ENCODE data around the gene ROM1.
"Not testable (repeated sequence)": the region's sequence is repeated elsewhere in the genome, so short reads cannot be mapped to it uniquely, and the experiment has no call there.

Gene ROM1

DNA sequence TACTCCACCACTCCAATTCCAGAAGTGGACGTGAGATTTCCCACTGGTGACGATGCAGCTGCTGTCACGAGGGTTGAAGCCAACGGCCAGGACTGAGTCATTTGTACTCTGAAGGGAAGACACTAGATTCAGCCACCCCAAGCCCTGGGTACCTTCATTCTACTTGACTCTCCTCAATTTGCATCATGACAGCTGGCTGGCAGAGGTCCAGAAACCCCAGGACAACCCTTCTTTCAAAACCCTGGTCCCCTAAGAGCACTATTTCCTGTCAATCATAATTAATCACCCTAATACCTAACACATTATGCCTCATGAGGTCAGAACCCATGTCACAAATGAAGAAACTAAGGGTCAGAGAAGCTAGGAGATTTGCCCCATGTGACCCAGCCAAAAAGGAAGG lies 5.3 kb upstream of the ROM1 start:
- DNase-seq (ENCODE audit: extremely low read depth in 1 of 2, low read depth in 1 of 2) = no peak

DNA sequence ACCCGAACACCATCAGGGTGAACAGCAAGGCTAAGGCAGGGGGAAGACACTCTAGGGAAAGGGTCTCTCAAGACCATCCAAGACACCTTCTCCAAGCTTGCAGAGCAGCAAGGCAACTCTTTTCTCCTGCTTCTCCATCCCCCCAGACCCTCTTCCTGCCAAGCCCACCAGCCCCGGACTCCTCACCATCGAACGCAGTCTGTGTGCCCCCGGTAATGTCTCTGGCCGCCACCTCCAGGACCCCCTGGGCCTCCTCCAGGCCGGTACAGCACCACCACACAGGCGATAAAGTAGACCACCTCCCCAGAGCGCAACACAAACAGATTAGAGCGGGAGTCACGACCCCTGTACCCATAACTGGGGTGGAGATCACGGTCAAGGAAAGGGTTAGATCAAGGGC lies 4.3 kb upstream of the ROM1 start:
- DNase-seq (ENCODE audit: extremely low read depth in 1 of 2, low read depth in 1 of 2) = no peak

- DNase-seq (ENCODE audit: extremely low read depth in 1 of 2, low read depth in 1 of 2) = no peak
Observed at GRCh38 chr11:62610403-62610802, 2.7 kb upstream of the ROM1 start.

GRCh38 chr11:62610814-62611704 lies 2.0 kb upstream of the ROM1 start:
- DNase-seq (ENCODE audit: extremely low read depth in 1 of 2, low read depth in 1 of 2) = no peak

- DNase-seq (ENCODE audit: extremely low read depth in 1 of 2, low read depth in 1 of 2) = no peak
Observed at GRCh38 chr11:62611705-62612365, 1.2 kb upstream of the ROM1 start.

GRCh38 chr11:62613291-62613778 lies 278 bp downstream of the ROM1 start:
- DNase-seq (ENCODE audit: extremely low read depth in 1 of 2, low read depth in 1 of 2) = no peak

DNA sequence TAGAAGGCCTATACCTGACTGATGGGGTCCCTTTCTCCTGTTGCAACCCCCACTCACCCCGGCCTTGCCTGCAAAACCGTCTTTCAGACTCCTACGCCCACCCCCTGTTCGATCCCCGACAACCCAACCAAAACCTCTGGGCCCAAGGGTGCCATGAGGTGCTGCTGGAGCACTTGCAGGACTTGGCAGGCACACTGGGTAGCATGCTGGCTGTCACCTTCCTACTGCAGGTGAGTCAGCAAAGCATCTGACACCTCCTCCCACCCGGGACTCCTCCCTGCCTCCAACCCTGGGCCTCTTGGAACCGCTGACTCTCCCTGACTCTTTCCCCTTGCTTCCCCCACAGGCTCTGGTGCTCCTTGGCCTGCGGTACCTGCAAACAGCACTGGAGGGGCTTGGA lies 1.2 kb downstream of the ROM1 start:
- DNase-seq (ENCODE audit: extremely low read depth in 1 of 2, low read depth in 1 of 2) = no peak

- DNase-seq (ENCODE audit: extremely low read depth in 1 of 2, low read depth in 1 of 2) = no peak
Observed at GRCh38 chr11:62615521-62615920, 2.5 kb downstream of the ROM1 start.

GRCh38 chr11:62616957-62617356 lies 3.9 kb downstream of the ROM1 start:
- DNase-seq (ENCODE audit: extremely low read depth in 1 of 2, low read depth in 1 of 2) = not testable (repeated sequence)

- DNase-seq (ENCODE audit: extremely low read depth in 1 of 2, low read depth in 1 of 2) = no peak
Observed at GRCh38 chr11:62621027-62621566, 8.0 kb downstream of the ROM1 start.

DNA sequence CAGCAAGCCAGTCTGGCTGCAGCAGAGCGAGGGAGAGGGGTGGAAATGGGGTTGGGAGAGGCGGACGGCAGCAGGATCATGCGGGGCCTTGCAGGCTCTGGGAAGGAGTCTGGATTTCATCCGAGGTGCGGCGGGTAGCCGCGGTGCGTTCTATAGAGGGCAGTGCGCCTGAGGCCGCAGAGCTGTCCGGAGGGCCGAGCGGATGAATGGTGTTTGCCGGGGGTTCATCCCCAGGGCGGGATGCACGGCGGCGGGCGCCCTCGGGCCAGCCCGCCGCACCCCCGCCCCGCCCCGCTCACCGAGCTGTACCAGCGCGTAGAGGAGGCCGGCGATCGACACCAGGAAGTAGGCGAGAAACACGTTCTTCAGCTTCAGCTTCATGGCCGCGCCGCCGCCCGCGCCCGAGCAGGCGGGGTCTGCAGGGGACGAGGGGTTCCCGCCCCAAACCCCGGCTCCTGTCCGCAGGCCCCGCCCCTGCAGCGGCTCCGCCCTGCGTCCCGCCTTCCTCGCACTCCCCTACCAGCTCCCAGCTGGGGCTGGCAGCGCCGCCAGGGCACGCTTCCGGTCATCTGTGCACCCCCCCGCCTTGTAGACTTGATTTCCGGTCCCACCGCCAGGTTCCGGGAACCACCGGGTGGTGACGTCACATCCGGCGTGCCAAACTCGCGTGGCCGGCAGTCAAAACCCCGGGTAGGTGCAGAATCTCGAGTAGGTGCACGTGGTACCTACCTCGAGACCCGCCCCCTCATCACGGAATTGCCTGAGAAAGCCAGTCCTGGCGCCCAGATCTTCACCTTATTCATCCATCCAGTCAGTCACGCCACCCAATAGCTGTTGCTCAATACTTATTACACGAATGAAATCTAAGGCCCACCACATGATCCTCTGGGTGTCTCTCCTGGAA lies 8.8 kb downstream of the ROM1 start, which contains the start of gene B3GAT3:
TSS of gene B3GAT3 (minus strand) at position 420 of the 904 bp plus-strand sequence. CDS start at position 381, 39 bp downstream.
- DNase-seq (ENCODE audit: extremely low read depth in 1 of 2, low read depth in 1 of 2) = peak; percentile 94

- DNase-seq (ENCODE audit: extremely low read depth in 1 of 2, low read depth in 1 of 2) = no peak
Observed at GRCh38 chr11:62622476-62623089, 9.5 kb downstream of the ROM1 start.

DNA sequence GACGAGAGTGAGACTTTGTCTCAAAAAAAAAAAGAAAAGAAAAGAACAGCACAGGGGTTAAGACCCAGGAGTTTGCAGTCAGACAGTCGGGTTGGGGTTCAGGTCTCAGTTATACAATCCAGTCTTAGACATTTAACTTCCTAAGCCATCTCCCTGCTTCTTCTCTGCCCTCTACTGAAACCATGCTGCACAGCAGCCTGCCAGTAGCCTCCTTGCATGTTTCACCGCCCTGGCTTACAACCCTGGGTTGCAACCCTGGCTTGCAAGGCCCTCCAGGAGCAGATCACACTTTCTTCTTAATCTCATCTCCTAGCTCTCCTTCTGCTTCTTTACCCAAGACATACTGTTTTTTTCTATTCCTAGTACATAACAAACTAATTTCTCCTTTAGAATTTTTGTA lies 14.7 kb downstream of the ROM1 start:
- DNase-seq (ENCODE audit: extremely low read depth in 1 of 2, low read depth in 1 of 2) = no peak

GRCh38 chr11:62632492-62632891 lies 19.4 kb downstream of the ROM1 start:
- no peak for DNase-seq (ENCODE audit: extremely low read depth in 1 of 2, low read depth in 1 of 2)

DNA sequence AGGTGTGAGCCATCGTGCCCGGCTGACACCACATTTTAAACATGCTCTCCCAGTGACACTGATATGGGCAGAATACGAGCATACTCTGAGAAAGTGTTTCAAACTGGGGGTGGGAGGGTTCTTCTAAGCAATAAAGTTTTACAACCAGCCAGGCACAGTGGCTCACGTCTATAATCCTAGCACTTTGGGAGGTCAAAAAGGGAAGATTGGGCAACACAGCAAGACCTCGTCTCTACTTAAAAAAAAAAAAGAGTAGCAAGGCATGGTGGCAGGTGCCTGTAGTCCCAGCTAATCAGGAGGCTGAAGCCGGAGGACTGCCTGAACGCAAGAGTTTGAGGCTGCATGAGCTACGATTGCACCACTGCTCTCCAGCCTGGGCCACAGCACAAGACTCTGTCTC lies 31.2 kb downstream of the ROM1 start:
- DNase-seq (ENCODE audit: extremely low read depth in 1 of 2, low read depth in 1 of 2) = no peak

DNA sequence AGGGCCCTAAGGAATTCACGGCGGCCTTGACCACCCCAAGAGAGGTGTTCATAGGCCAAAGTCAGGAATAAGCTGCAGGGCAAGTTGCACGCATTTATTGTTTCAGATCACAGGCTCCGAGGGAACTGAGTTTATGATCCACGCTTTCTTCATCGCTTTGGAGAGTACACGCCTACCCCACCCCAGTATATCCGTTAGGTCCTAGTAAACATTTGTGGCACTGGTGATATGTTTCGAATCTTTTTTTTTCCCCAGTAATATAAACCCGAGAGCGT lies 32.6 kb downstream of the ROM1 start:
- no peak for DNase-seq (ENCODE audit: extremely low read depth in 1 of 2, low read depth in 1 of 2)

DNA sequence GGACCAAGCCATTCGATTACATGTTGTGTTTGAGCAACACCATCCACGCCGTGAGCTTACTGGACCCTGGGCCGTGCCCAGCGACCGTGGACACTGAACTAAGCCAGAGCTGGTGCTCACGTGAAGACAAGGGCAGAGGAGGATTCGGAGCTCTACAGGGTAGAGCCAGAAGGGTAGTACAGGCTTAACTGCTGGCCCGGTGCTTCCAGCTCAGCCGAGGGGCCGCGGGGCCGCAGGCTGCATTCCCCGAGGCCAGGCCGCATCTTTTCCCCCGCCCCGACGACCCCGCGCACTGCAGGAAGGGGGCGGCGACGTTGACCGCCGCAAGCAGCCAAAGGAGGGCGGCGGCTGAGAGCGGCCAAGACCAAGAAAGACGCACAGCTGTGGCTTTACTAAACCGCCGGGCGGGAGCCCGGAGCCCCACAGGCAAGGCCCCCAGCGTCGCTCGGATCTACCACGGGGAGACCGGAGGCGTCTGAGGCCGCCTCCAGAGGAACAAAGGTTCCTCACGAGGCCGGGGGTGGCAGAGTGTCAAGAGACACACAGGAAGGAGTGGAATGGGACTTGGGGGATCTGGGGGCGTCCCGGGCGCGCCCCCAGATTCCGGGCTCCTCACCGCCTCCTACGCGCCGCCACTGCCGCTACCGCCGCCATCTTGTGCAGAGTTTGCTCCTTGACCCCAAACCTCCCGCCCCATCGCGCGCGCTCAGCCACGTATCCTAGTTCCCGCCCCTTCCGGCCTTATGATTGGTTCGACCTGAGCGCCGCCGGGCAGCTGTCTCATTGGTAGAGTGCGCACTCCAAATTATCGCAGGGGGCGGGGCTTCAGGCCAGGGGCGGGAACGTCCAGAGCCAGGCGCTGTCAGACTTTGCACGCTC lies 33.1 kb downstream of the ROM1 start, which contains the start of gene GANAB:
TSS of gene GANAB (minus strand) at position 668 of the 879 bp plus-strand sequence. CDS start at position 654, 14 bp downstream.
- peak; percentile 98 for DNase-seq (ENCODE audit: extremely low read depth in 1 of 2, low read depth in 1 of 2)

- no peak for DNase-seq (ENCODE audit: extremely low read depth in 1 of 2, low read depth in 1 of 2)
Observed at GRCh38 chr11:62646825-62647608, 34.0 kb downstream of the ROM1 start.

- no peak for DNase-seq (ENCODE audit: extremely low read depth in 1 of 2, low read depth in 1 of 2)
Observed at GRCh38 chr11:62647609-62648005, 34.5 kb downstream of the ROM1 start.

Data from activated CD8-positive, alpha-beta memory T cell treated with anti-CD3 and anti-CD28 coated beads for 1 hour (primary cell).